Measurements from ENCODE around the gene RSBN1L. TPM values are rescaled to one million over a fixed set of nuclear protein-coding genes. Genes with fewer than 3 reads are reported as not detected.
"Not testable (repeated sequence)": the region's sequence is repeated elsewhere in the genome, so short reads cannot be mapped to it uniquely, and the experiment has no call there.

Gene RSBN1L
- total RNA-seq, 1 experiment from 2014 or later = 23.2 TPM

DNA sequence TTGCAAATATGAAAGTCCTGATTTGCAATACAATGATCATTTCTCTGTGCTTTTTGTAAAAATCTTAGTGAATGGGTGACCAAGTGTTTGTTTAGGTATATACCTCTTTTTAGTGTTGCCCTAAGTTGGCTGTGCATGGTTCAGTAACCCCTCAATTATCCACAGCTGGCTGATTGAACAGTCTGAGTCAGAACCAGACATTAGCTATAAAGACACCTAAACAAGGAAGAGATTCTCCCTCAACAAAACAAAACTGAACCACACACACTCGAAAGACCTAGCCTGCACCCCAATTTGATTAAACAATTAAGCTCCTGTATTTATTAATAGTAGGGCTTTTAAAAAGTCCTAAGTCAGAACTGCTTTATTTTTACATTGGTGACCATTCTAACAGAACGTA lies 2.8 kb downstream of the RSBN1L start:
- intact Hi-C loops (cut with micrococcal nuclease; ENCODE audit: unreplicated experiment) = loop anchor here (5.0 kb wide), 2 partner anchors 43 to 58 kb away; no protein-coding TSS in a partner anchor
- Histone ChIP-seq H3K9me3 (ENCODE audit: low read depth, low read length, poor library complexity, severe bottlenecking) (no peaks in the 10 kb centered on the region), H3K27ac (ENCODE audit: low read depth, low read length, poor library complexity, severe bottlenecking) (no peak overlapping the region), H3K4me3 (ENCODE audit: low read depth, low read length, poor library complexity, severe bottlenecking) (peak overlapping the region; percentile 97), H3K36me3 (ENCODE audit: insufficient read depth, low read length, poor library complexity, severe bottlenecking) (peaks cover 4% of the 10 kb centered on the region), H3K4me1 (ENCODE audit: insufficient read depth, low read length, poor library complexity, severe bottlenecking) (peaks cover 15% of the 10 kb centered on the region), H3K27me3 (replicated peaks; ENCODE audit: insufficient read depth, low read depth, low read length, poor library complexity) (no peaks in the 10 kb centered on the region)
- BruUV-seq (replicated peaks) = no TSS peak
- no peak for DNase-seq (ENCODE audit: low spot score)
- ChIA-PET CTCF (no interaction called here), POLR2A (ENCODE audit: low non-redundant PET) (interaction anchor here (0.6 kb wide), 1 partner anchor 1337 kb away, joined by 3 read pairs; no protein-coding TSS in a partner anchor)
- TF ChIP-seq, protein P1, sequence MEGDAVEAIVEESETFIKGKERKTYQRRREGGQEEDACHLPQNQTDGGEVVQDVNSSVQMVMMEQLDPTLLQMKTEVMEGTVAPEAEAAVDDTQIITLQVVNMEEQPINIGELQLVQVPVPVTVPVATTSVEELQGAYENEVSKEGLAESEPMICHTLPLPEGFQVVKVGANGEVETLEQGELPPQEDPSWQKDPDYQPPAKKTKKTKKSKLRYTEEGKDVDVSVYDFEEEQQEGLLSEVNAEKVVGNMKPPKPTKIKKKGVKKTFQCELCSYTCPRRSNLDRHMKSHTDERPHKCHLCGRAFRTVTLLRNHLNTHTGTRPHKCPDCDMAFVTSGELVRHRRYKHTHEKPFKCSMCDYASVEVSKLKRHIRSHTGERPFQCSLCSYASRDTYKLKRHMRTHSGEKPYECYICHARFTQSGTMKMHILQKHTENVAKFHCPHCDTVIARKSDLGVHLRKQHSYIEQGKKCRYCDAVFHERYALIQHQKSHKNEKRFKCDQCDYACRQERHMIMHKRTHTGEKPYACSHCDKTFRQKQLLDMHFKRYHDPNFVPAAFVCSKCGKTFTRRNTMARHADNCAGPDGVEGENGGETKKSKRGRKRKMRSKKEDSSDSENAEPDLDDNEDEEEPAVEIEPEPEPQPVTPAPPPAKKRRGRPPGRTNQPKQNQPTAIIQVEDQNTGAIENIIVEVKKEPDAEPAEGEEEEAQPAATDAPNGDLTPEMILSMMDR (conservative IDR thresholded peaks at IDR 0.05; ENCODE audit: low read depth, low read length) = no peak
- TF ChIP-seq EZH2 (IDR thresholded peaks at IDR 0.05; ENCODE audit: borderline replicate concordance, low read depth, low read length, poor library complexity, severe bottlenecking) = no peak

DNA sequence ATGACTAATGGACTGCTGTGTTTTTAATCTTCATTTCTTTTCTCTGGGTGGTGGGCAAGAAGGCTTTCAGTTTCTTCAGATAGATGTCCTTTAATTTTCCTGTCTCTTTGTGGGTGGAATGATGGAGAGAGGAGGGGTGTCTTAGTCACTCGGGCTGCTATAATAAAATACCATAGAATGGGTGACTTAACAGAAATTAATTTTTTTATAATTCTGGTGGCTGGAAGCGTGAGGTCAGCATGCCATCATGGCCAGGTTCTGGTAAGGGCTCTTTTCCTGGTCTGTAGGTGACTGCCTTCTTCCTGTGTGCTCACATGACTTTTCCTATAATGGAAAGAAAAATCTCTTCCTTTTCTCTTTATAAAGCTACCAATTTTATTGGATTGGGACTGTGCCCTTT lies 6.3 kb downstream of the RSBN1L start:
- ChIA-PET POLR2A (ENCODE audit: low non-redundant PET) (no interaction called here), CTCF (no interaction called here)
- BruUV-seq (replicated peaks) = no TSS peak
- TF ChIP-seq, protein P1 (conservative IDR thresholded peaks at IDR 0.05; ENCODE audit: low read depth, low read length) = no peak
- no peak for TF ChIP-seq EZH2 (IDR thresholded peaks at IDR 0.05; ENCODE audit: borderline replicate concordance, low read depth, low read length, poor library complexity, severe bottlenecking)
- Histone ChIP-seq H3K36me3 (ENCODE audit: insufficient read depth, low read length, poor library complexity, severe bottlenecking) (peaks cover 4% of the 10 kb centered on the region), H3K27me3 (replicated peaks; ENCODE audit: insufficient read depth, low read depth, low read length, poor library complexity) (no peaks in the 10 kb centered on the region), H3K9me3 (ENCODE audit: low read depth, low read length, poor library complexity, severe bottlenecking) (no peaks in the 10 kb centered on the region), H3K27ac (ENCODE audit: low read depth, low read length, poor library complexity, severe bottlenecking) (no peak overlapping the region), H3K4me3 (ENCODE audit: low read depth, low read length, poor library complexity, severe bottlenecking) (no peak overlapping the region), H3K4me1 (ENCODE audit: insufficient read depth, low read length, poor library complexity, severe bottlenecking) (peaks cover 15% of the 10 kb centered on the region)
- no peak for DNase-seq (ENCODE audit: low spot score)
- intact Hi-C loops (cut with micrococcal nuclease; ENCODE audit: unreplicated experiment) = no loop called here

DNA sequence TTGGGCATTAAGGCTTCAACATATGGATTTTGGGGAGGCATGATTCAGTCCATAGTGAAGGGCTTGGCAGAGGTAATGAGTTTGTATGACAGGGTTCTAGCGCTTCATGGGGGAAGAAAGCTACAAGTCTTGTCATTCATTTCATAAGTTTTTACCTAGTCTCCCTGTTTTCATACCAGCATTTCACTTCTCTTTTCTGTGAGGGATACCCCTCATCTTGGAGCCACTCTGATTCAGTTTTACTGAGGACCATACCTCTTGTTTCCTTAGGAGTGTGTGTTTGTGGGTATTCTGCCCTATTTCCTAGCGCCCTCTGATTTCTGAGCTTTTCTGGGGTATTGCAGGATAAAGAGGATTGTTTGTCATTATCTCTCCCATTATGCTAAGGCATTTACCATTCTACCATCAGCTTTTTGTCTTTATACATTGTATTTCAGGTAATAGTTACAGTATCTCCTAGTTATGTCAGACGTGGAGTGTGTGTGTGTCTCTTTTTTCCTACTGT lies 6.8 kb downstream of the RSBN1L start:
- no peak for DNase-seq (ENCODE audit: low spot score)

DNA sequence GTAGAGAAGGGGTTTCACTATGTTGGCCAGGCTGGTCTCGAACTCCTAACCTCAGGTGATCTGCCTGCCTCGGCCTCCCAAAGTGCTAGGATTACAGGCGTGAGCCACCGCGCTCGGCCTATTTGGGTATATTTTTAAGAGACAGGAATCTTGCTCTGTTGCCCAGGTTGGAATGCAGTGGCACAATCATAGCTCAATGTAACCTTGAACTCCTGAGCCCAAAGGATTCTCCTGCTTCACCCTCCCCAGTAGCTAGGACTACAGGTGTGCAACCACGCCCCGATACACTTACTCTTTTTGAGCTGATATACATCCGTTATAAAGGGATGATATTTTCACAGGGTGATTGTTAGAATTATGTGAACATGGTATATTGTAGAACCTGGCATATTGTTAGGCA lies 7.4 kb downstream of the RSBN1L start:
- CTCF ChIA-PET; H3K36me3 ChIP-seq (ENCODE audit: insufficient read depth, low read length, poor library complexity, severe bottlenecking); H3K4me3 ChIP-seq (ENCODE audit: low read depth, low read length, poor library complexity, severe bottlenecking); H3K27me3 ChIP-seq (replicated peaks; ENCODE audit: insufficient read depth, low read depth, low read length, poor library complexity); BruUV-seq (replicated peaks); DNase-seq (ENCODE audit: low spot score); H3K4me1 ChIP-seq (ENCODE audit: insufficient read depth, low read length, poor library complexity, severe bottlenecking); intact Hi-C loops (cut with micrococcal nuclease; ENCODE audit: unreplicated experiment); POLR2A ChIA-PET (ENCODE audit: low non-redundant PET); H3K27ac ChIP-seq (ENCODE audit: low read depth, low read length, poor library complexity, severe bottlenecking); H3K9me3 ChIP-seq (ENCODE audit: low read depth, low read length, poor library complexity, severe bottlenecking): not testable (repeated sequence)

More for the DNA sequence above, 6.8 kb downstream of the RSBN1L start:
- H3K4me3 ChIP-seq (ENCODE audit: low read depth, low read length, poor library complexity, severe bottlenecking) = no peak overlapping the region
- ChIA-PET CTCF (no interaction called here), POLR2A (ENCODE audit: low non-redundant PET) (no interaction called here)
- no peaks in the 10 kb centered on the region for H3K27me3 ChIP-seq (replicated peaks; ENCODE audit: insufficient read depth, low read depth, low read length, poor library complexity)
- BruUV-seq (replicated peaks) = no TSS peak
- H3K4me1 ChIP-seq (ENCODE audit: insufficient read depth, low read length, poor library complexity, severe bottlenecking) = peaks cover 15% of the 10 kb centered on the region
- H3K9me3 ChIP-seq (ENCODE audit: low read depth, low read length, poor library complexity, severe bottlenecking) = no peaks in the 10 kb centered on the region
- peaks cover 4% of the 10 kb centered on the region for H3K36me3 ChIP-seq (ENCODE audit: insufficient read depth, low read length, poor library complexity, severe bottlenecking)
- intact Hi-C loops (cut with micrococcal nuclease; ENCODE audit: unreplicated experiment) = no loop called here
- no peak overlapping the region for H3K27ac ChIP-seq (ENCODE audit: low read depth, low read length, poor library complexity, severe bottlenecking)
- TF ChIP-seq EZH2 (IDR thresholded peaks at IDR 0.05; ENCODE audit: borderline replicate concordance, low read depth, low read length, poor library complexity, severe bottlenecking) = no peak
- TF ChIP-seq, protein P1 (conservative IDR thresholded peaks at IDR 0.05; ENCODE audit: low read depth, low read length) = no peak
